ENCODE measurements around the gene GNG7.
A peak's percentile ranks its signal among the peaks of the same experiment; 100 is the strongest.

Gene GNG7

GRCh38 chr19:2636897-2637683 lies 65.4 kb downstream of the GNG7 start:
- TF ChIP-seq, protein P1, sequence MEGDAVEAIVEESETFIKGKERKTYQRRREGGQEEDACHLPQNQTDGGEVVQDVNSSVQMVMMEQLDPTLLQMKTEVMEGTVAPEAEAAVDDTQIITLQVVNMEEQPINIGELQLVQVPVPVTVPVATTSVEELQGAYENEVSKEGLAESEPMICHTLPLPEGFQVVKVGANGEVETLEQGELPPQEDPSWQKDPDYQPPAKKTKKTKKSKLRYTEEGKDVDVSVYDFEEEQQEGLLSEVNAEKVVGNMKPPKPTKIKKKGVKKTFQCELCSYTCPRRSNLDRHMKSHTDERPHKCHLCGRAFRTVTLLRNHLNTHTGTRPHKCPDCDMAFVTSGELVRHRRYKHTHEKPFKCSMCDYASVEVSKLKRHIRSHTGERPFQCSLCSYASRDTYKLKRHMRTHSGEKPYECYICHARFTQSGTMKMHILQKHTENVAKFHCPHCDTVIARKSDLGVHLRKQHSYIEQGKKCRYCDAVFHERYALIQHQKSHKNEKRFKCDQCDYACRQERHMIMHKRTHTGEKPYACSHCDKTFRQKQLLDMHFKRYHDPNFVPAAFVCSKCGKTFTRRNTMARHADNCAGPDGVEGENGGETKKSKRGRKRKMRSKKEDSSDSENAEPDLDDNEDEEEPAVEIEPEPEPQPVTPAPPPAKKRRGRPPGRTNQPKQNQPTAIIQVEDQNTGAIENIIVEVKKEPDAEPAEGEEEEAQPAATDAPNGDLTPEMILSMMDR (IDR thresholded peaks at IDR 0.05) = peak; percentile 90
- Histone ChIP-seq H3K27ac (no peak overlapping the region), H3K4me3 (peak overlapping the region; percentile 49)
- DNase-seq (ENCODE audit: low spot score) = peak; percentile 76

- Histone ChIP-seq H3K4me3 (no peak overlapping the region), H3K27ac (no peak overlapping the region)
- TF ChIP-seq, protein P1 (IDR thresholded peaks at IDR 0.05) = no peak
- no peak for DNase-seq (ENCODE audit: low spot score)
These were observed 66.2 kb downstream of the GNG7 start for GRCh38 chr19:2636141-2636896.

GRCh38 chr19:2634960-2635359 lies 67.5 kb downstream of the GNG7 start:
- DNase-seq (ENCODE audit: low spot score) = no peak
- Histone ChIP-seq H3K27ac (peak overlapping the region; percentile 84 to 94), H3K4me3 (peak overlapping the region; percentile 55)
- TF ChIP-seq, protein P1 (IDR thresholded peaks at IDR 0.05) = no peak

DNA sequence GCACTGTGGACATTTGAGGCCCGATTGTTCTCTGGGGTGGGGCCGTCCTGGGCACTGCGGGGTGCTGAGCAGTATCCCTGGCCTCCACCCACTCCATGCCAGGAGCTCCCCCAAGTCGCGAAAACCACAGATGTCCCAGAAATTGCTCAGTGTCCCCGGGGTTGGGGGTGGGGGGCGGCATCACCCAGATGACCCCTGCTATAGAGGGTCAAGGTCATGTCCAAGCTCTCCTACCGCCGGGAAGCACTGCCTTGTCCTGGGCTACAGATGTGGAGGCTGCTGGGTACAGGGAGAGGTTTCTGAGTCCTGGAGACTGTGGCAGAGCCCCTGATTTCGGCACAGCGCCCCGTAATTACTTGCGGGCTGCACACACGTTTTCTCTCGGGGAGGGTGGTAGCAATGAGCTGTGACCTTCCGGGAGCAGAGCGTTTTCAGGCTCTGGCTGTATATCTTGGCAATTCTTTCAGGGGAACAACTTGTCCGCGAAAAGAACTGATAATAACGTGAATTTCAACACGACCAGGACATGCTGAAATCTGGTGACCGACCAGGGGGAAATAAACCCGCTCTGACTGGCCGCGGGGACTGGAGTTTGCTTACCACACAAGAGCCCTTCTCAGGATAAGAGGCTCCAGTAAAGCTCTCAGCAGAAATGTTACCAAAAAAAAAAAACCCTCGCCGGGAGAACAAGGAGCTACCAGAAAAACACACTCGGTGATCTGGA lies 68.1 kb downstream of the GNG7 start:
- H3K4me3 ChIP-seq = peak overlapping the region; percentile 61
- peak; percentile 95 for DNase-seq (ENCODE audit: low spot score)
- H3K27ac ChIP-seq = peak overlapping the region; percentile 84 to 94
- TF ChIP-seq, protein P1 (IDR thresholded peaks at IDR 0.05) = no peak

DNA sequence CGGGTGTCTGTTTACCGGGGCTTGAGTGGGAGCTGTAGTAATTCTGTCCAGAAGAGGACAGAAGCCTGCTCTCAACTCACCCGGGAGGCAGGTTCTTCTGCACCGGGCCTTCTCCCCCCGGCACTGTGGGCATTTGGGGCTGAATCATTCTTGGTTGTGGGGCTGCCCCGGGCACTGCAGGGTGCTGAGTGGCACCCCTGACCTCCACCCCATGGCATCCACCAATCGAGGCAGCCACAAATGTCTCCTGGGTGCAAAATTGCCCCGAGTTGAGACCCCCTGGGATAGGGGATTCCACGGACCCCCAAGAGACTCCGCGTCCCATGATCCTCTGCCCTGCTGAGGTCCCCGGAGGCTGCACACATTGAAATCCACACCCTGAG lies 68.8 kb downstream of the GNG7 start:
- TF ChIP-seq, protein P1 (IDR thresholded peaks at IDR 0.05) = no peak
- peak overlapping the region; percentile 84 to 94 for H3K27ac ChIP-seq
- H3K4me3 ChIP-seq = peak overlapping the region; percentile 61
- DNase-seq (ENCODE audit: low spot score) = no peak

- TF ChIP-seq, protein P1 (IDR thresholded peaks at IDR 0.05) = no peak
- Histone ChIP-seq H3K27ac (peak overlapping the region; percentile 3 to 79), H3K4me3 (no peak overlapping the region)
- DNase-seq (ENCODE audit: low spot score) = no peak
These were observed 71.2 kb downstream of the GNG7 start for GRCh38 chr19:2631213-2631821.

Measured in coronary artery (tissue), 2 donors.